GM23248 (cell line): ENCODE results near the gene TOR2A.

Experiments used
- EZH2 ChIP-seq: fragments of 200-600 bp; sonication (generic); IDR thresholded peaks from 2 replicates; pipeline ENCODE4 v1.6.1; 2018; ENCODE audit warnings: antibody characterized with exemption, mild to moderate bottlenecking; ENCODE audit not compliant: insufficient read depth, poor library complexity, severe bottlenecking
- EZH2phosphoT487 ChIP-seq: fragments of 200-600 bp; sonication (generic); IDR thresholded peaks from 2 replicates; pipeline ENCODE4 v1.6.1; 2018; ENCODE audit warnings: antibody characterized with exemption, moderate library complexity, mild to moderate bottlenecking, low read depth; ENCODE audit not compliant: insufficient read depth

GRCh38 chr9:127711831-127712274 lies 23.2 kb downstream of the TOR2A start:
- TF ChIP-seq EZH2phosphoT487 (no peak), EZH2 (no peak)
